Esophagus squamous epithelium (tissue), 4 donors: Measurements from ENCODE around the gene INPP5E.

ENCODE experiments used
- POLR2A ChIP-seq, 4 donors: fragments of 450-650 bp; IDR thresholded peaks; one replicate each; pipeline ENCODE4 v1.6.1; 2017; ENCODE audit warnings: antibody characterized with exemption in 4 of 4, mild to moderate bottlenecking in 4 of 4, moderate library complexity in 3 of 4
- TF ChIP-seq, protein P1 (sequence below), 6 experiments: fragments of 450-650 bp in 4 of 6; fragments of 200-600 bp in 2 of 6; sonication (generic) in 2 of 6; IDR thresholded peaks; one replicate each; pipeline ENCODE4 v1.5.1; 2016 to 2019; ENCODE audit warnings: antibody characterized with exemption in 6 of 6, mild to moderate bottlenecking in 4 of 6, moderate library complexity in 4 of 6

DNA sequence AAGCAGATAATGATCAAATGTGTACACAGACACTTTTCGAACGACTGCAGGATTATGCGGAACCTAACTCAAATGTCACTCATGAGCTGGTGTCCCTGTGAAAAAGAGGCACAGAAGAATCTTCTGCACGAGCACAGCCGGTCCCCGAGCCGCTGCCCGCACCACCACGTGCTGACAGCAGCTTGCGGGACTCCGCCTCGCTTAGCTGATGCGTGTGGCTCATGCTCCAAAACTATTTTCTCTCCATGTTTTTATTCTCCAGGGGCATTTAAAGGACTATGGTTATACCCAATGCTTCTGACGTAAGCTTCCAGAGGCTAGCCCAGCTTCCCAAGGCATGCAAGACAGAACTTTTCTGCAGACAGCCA is 33.7 kb upstream of the INPP5E start:
- TF ChIP-seq POLR2A (IDR thresholded peaks at IDR 0.05) = no peak
- TF ChIP-seq, protein P1, sequence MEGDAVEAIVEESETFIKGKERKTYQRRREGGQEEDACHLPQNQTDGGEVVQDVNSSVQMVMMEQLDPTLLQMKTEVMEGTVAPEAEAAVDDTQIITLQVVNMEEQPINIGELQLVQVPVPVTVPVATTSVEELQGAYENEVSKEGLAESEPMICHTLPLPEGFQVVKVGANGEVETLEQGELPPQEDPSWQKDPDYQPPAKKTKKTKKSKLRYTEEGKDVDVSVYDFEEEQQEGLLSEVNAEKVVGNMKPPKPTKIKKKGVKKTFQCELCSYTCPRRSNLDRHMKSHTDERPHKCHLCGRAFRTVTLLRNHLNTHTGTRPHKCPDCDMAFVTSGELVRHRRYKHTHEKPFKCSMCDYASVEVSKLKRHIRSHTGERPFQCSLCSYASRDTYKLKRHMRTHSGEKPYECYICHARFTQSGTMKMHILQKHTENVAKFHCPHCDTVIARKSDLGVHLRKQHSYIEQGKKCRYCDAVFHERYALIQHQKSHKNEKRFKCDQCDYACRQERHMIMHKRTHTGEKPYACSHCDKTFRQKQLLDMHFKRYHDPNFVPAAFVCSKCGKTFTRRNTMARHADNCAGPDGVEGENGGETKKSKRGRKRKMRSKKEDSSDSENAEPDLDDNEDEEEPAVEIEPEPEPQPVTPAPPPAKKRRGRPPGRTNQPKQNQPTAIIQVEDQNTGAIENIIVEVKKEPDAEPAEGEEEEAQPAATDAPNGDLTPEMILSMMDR (IDR thresholded peaks at IDR 0.05) = no peak
